Measurements from ENCODE around the gene USP40. TPM values are rescaled to one million over a fixed set of nuclear protein-coding genes. Genes with fewer than 3 reads are reported as not detected.

USP40 gene
- total RNA-seq, 1 donor from 2014 or later, result 39.0 TPM

- peak; percentile 80 for DNase-seq (ENCODE audit: low spot score)
Observed at GRCh38 chr2:233479616-233480489, 86.7 kb downstream of the USP40 start.

- DNase-seq (ENCODE audit: low spot score), result peak; percentile 71
Observed at GRCh38 chr2:233477548-233478433, 88.8 kb downstream of the USP40 start.

- DNase-seq (ENCODE audit: low spot score), result peak; percentile 87
Observed at GRCh38 chr2:233476651-233477547, 89.7 kb downstream of the USP40 start.

GRCh38 chr2:233476063-233476410, 90.5 kb downstream of the USP40 start:
- peak; percentile 60 for DNase-seq (ENCODE audit: low spot score)

GRCh38 chr2:233474308-233475160, 92.0 kb downstream of the USP40 start:
- peak; percentile 83 for DNase-seq (ENCODE audit: low spot score)

GRCh38 chr2:233473878-233474277, 92.7 kb downstream of the USP40 start:
- DNase-seq (ENCODE audit: low spot score), result peak; percentile 85

- peak; percentile 82 for DNase-seq (ENCODE audit: low spot score)
Observed at GRCh38 chr2:233473386-233473791, 93.2 kb downstream of the USP40 start.

- peak; percentile 77 for DNase-seq (ENCODE audit: low spot score)
Observed at GRCh38 chr2:233471291-233472035, 95.1 kb downstream of the USP40 start.

GRCh38 chr2:233470839-233471238, 95.7 kb downstream of the USP40 start:
- peak; percentile 51 for DNase-seq (ENCODE audit: low spot score)

GRCh38 chr2:233470011-233470687, 96.4 kb downstream of the USP40 start:
- peak; percentile 81 for DNase-seq (ENCODE audit: low spot score)

- peak; percentile 68 for DNase-seq (ENCODE audit: low spot score)
Observed at GRCh38 chr2:233469261-233470010, 97.1 kb downstream of the USP40 start.

- peak; percentile 49 for DNase-seq (ENCODE audit: low spot score)
Observed at GRCh38 chr2:233468741-233469110, 97.9 kb downstream of the USP40 start.

GRCh38 chr2:233468047-233468740, 98.4 kb downstream of the USP40 start:
- peak; percentile 86 for DNase-seq (ENCODE audit: low spot score)

GRCh38 chr2:233466991-233467603, 99.5 kb downstream of the USP40 start:
- no peak for DNase-seq (ENCODE audit: low spot score)

- DNase-seq (ENCODE audit: low spot score), result no peak
Observed at GRCh38 chr2:233464531-233465240, 101.9 kb downstream of the USP40 start.

- DNase-seq (ENCODE audit: low spot score), result no peak
Observed at GRCh38 chr2:233464056-233464455, 102.5 kb downstream of the USP40 start.

All from mesenteric fat pad (tissue), 1 donor.